Measurements from ENCODE around the gene KCNK3. TPM values are rescaled to one million over a fixed set of nuclear protein-coding genes. Genes with fewer than 3 reads are reported as not detected.

KCNK3 gene
- polyA plus RNA-seq, 1 donor (not counting 4 experiments of a cell fraction or from before 2014, with no cell fraction given): not detected

GRCh38 chr2:26717362-26717761 lies 24.8 kb downstream of the KCNK3 start:
- no peak overlapping the region for H3K4me3 ChIP-seq (ENCODE audit: control insufficient read depth in 2 of 3, extremely low read depth in 1 of 3, insufficient read depth in 2 of 3, low read depth in 1 of 3, low read length in 3 of 3)
- no peaks in the 10 kb centered on the region for H3K79me2 ChIP-seq (ENCODE audit: control insufficient read depth, insufficient read depth, low read length)
- H3K36me3 ChIP-seq (ENCODE audit: control insufficient read depth in 2 of 2, extremely low read depth in 1 of 2, insufficient read depth in 2 of 2, low read length in 2 of 2): no peaks in the 10 kb centered on the region
- H3K4me2 ChIP-seq (ENCODE audit: control insufficient read depth, extremely low read depth, insufficient read depth, low read depth, low read length): no peak overlapping the region
- H3K9me1 ChIP-seq (ENCODE audit: control insufficient read depth, extremely low read depth, insufficient read depth, low read length): no peaks in the 10 kb centered on the region
- DNase-seq (ENCODE audit: low read depth, low spot score) (no peak), FAIRE-seq (no peak)
- H3K27me3 ChIP-seq (ENCODE audit: control insufficient read depth, extremely low read depth, insufficient read depth, low read length): peaks cover 8% of the 10 kb centered on the region
- no peak overlapping the region for H3K9ac ChIP-seq (ENCODE audit: control insufficient read depth, extremely low read depth, insufficient read depth, low read length)
- TF ChIP-seq, protein P1, sequence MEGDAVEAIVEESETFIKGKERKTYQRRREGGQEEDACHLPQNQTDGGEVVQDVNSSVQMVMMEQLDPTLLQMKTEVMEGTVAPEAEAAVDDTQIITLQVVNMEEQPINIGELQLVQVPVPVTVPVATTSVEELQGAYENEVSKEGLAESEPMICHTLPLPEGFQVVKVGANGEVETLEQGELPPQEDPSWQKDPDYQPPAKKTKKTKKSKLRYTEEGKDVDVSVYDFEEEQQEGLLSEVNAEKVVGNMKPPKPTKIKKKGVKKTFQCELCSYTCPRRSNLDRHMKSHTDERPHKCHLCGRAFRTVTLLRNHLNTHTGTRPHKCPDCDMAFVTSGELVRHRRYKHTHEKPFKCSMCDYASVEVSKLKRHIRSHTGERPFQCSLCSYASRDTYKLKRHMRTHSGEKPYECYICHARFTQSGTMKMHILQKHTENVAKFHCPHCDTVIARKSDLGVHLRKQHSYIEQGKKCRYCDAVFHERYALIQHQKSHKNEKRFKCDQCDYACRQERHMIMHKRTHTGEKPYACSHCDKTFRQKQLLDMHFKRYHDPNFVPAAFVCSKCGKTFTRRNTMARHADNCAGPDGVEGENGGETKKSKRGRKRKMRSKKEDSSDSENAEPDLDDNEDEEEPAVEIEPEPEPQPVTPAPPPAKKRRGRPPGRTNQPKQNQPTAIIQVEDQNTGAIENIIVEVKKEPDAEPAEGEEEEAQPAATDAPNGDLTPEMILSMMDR (optimal IDR thresholded peaks at IDR 0.05 in 1 of 3, IDR thresholded peaks at IDR 0.05 in 1 of 3, conservative IDR thresholded peaks at IDR 0.05 in 1 of 3; ENCODE audit: extremely low read depth in 1 of 3, insufficient read depth in 2 of 3, low read length in 3 of 3): no peak
- TF ChIP-seq EZH2 (IDR thresholded peaks at IDR 0.05; ENCODE audit: low read length): no peak
- H2AFZ ChIP-seq (ENCODE audit: control insufficient read depth, low read length): no peak overlapping the region
- dilution Hi-C loops (cut with MboI; ENCODE audit: extremely low pct_ligation_motif_present, low sequenced_read_pairs): no loop called here
- H3K27ac ChIP-seq (ENCODE audit: control insufficient read depth, insufficient read depth, low read length): no peak overlapping the region
- H3K4me1 ChIP-seq (ENCODE audit: control insufficient read depth, extremely low read depth, insufficient read depth, low read length): peaks cover 3% of the 10 kb centered on the region
- no peaks in the 10 kb centered on the region for H3K9me3 ChIP-seq (ENCODE audit: control insufficient read depth, low read depth, low read length)
- H4K20me1 ChIP-seq (ENCODE audit: control insufficient read depth, extremely low read depth, insufficient read depth, low read length): no peaks in the 10 kb centered on the region

- no peak overlapping the region for H3K27ac ChIP-seq (ENCODE audit: control insufficient read depth, insufficient read depth, low read length)
Observed at GRCh38 chr2:26718949-26719686, 26.6 kb downstream of the KCNK3 start.

More at GRCh38 chr2:26718949-26719686, 26.6 kb downstream of the KCNK3 start:
- Histone ChIP-seq H3K4me3 (ENCODE audit: control insufficient read depth in 2 of 3, extremely low read depth in 1 of 3, insufficient read depth in 2 of 3, low read depth in 1 of 3, low read length in 3 of 3) (no peak overlapping the region), H3K36me3 (ENCODE audit: control insufficient read depth in 2 of 2, extremely low read depth in 1 of 2, insufficient read depth in 2 of 2, low read length in 2 of 2) (no peaks in the 10 kb centered on the region), H3K9me1 (ENCODE audit: control insufficient read depth, extremely low read depth, insufficient read depth, low read length) (no peaks in the 10 kb centered on the region), H3K79me2 (ENCODE audit: control insufficient read depth, insufficient read depth, low read length) (no peaks in the 10 kb centered on the region), H3K4me1 (ENCODE audit: control insufficient read depth, extremely low read depth, insufficient read depth, low read length) (peaks cover 3% of the 10 kb centered on the region), H2AFZ (ENCODE audit: control insufficient read depth, low read length) (no peak overlapping the region), H3K4me2 (ENCODE audit: control insufficient read depth, extremely low read depth, insufficient read depth, low read depth, low read length) (no peak overlapping the region), H3K27me3 (ENCODE audit: control insufficient read depth, extremely low read depth, insufficient read depth, low read length) (no peaks in the 10 kb centered on the region), H3K9ac (ENCODE audit: control insufficient read depth, extremely low read depth, insufficient read depth, low read length) (no peak overlapping the region), H4K20me1 (ENCODE audit: control insufficient read depth, extremely low read depth, insufficient read depth, low read length) (no peaks in the 10 kb centered on the region), H3K9me3 (ENCODE audit: control insufficient read depth, low read depth, low read length) (no peaks in the 10 kb centered on the region)
- FAIRE-seq: no peak
- dilution Hi-C loops (cut with MboI; ENCODE audit: extremely low pct_ligation_motif_present, low sequenced_read_pairs): no loop called here
- DNase-seq (ENCODE audit: low read depth, low spot score): no peak
- TF ChIP-seq, protein P1 (optimal IDR thresholded peaks at IDR 0.05 in 1 of 3, IDR thresholded peaks at IDR 0.05 in 1 of 3, conservative IDR thresholded peaks at IDR 0.05 in 1 of 3; ENCODE audit: extremely low read depth in 1 of 3, insufficient read depth in 2 of 3, low read length in 3 of 3): no peak
- no peak for TF ChIP-seq EZH2 (IDR thresholded peaks at IDR 0.05; ENCODE audit: low read length)
